Measurements from ENCODE around the gene TEKT4.

GRCh38 chr2:94881070-94881469, 9.8 kb downstream of the TEKT4 start:
- no peak for TF ChIP-seq CTCF (conservative IDR thresholded peaks at IDR 0.05)
- TF ChIP-seq ZFX (IDR thresholded peaks at IDR 0.05) = no peak

Measured in C4-2B (cell line).